GM13977 (cell line): ENCODE data around the gene MYOZ1.
"Not testable (repeated sequence)": the region's sequence is repeated elsewhere in the genome, so short reads cannot be mapped to it uniquely, and the experiment has no call there.

Source experiments
- DNase-seq: peaks from one replicate; pipeline ENCODE4 v3.0.0; 2012; ENCODE audit warnings: low spot score
- in situ Hi-C: fragments of 300-500 bp; cut with MboI; formaldehyde crosslinking; loops from one replicate; pipeline ENCODE4 v1.12.0; 2022; ENCODE audit warnings: low sequenced_read_pairs, low pct_unique_long_range_greater_than_20kb, mixed read lengths, inconsistent platforms; ENCODE audit not compliant: unreplicated experiment
- TF ChIP-seq, protein P1 (sequence below): IDR thresholded peaks from 2 replicates; pipeline ENCODE4 v1.5.1; 2012; ENCODE audit warnings: mild to moderate bottlenecking, control low read depth; ENCODE audit not compliant: insufficient read depth; ENCODE audit errors: extremely low read depth, missing control alignments

The MYOZ1 gene, protein sequence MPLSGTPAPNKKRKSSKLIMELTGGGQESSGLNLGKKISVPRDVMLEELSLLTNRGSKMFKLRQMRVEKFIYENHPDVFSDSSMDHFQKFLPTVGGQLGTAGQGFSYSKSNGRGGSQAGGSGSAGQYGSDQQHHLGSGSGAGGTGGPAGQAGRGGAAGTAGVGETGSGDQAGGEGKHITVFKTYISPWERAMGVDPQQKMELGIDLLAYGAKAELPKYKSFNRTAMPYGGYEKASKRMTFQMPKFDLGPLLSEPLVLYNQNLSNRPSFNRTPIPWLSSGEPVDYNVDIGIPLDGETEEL

DNA sequence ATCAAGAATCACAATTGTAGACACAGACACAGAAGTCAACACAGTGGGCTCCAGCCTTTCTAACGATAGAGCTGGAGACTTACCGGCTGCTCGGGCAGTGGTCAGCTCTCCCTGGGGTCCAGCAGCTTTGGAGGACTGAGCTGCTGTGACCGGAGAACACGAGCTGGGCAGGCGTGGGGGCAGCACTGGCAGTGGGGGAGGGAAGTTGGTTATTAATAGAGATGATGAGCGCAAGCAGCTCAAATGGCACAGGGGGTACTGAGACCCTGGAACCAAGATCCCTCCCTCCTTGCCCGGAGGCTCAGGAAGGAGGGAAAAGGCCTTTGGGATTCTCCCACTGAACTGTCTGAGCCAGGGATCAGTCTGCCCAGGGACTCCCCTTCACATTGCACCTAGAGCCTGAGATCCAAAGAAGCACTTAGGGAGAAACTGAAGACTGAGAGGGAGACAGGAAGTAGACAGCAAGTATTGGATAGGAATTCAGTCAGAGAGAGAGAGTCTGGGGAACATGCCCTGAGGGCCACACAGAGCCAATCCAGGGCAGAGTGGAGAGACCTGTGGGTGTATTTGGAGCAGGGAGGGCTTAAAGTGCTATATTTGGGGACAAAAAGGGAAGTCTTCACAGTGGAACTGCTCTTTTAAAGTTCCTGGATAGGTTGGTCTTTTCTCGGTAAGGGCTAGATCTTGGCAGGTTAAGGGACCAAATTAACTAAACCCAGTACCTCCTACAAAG lies at the start of gene MYOZ1:
Gene MYOZ1 (minus strand): TSS at position 147 of the 733 bp plus-strand sequence. CDS start 1,457 bp downstream, outside the sequence.
- no peak for DNase-seq
- in situ Hi-C loops = loop anchor here (5.0 to 25.0 kb wide), 2 partner anchors 104 to 379 kb away; partner anchors contain the start of gene MRPS16
- TF ChIP-seq, protein P1, sequence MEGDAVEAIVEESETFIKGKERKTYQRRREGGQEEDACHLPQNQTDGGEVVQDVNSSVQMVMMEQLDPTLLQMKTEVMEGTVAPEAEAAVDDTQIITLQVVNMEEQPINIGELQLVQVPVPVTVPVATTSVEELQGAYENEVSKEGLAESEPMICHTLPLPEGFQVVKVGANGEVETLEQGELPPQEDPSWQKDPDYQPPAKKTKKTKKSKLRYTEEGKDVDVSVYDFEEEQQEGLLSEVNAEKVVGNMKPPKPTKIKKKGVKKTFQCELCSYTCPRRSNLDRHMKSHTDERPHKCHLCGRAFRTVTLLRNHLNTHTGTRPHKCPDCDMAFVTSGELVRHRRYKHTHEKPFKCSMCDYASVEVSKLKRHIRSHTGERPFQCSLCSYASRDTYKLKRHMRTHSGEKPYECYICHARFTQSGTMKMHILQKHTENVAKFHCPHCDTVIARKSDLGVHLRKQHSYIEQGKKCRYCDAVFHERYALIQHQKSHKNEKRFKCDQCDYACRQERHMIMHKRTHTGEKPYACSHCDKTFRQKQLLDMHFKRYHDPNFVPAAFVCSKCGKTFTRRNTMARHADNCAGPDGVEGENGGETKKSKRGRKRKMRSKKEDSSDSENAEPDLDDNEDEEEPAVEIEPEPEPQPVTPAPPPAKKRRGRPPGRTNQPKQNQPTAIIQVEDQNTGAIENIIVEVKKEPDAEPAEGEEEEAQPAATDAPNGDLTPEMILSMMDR = no peak

DNA sequence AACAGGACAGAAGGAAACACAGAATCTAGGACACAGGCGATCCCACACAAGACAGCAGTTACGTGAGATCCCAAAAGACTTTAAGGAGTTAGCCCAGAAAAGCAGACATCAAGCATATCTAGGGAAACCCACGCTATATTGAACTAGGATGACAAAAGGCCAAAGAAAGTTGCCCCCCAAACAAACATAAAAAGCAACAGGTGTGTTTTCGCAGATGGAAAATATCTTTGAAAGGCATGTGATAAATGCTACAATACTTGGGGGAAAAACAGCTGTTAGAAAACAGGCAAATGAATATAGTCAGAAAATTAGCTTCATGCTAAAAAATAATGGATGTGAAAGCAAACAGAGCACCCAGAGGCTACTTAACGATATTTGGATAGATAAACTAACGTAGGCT lies 49.5 kb upstream of the MYOZ1 start:
- DNase-seq, in situ Hi-C loops: not testable (repeated sequence)

DNA sequence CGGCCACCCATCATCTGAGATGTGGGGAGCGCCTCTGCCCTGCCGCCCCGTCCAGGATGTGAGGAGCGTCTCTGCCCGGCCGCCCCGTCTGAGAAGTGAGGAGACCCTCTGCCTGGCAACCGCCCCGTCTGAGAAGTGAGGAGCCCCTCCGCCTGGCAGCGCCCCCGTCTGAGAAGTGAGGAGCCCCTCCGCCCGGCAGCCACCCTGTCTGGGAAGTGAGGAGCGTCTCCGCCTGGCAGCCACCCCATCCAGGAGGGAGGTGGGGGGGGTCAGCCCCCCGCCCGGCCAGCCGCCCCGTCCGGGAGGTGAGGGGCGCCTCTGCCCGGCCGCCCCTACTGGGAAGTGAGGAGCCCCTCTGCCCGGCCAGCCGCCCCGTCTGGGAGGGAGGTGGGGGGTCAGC lies 48.3 kb upstream of the MYOZ1 start:
- DNase-seq, in situ Hi-C loops: not testable (repeated sequence)

DNA sequence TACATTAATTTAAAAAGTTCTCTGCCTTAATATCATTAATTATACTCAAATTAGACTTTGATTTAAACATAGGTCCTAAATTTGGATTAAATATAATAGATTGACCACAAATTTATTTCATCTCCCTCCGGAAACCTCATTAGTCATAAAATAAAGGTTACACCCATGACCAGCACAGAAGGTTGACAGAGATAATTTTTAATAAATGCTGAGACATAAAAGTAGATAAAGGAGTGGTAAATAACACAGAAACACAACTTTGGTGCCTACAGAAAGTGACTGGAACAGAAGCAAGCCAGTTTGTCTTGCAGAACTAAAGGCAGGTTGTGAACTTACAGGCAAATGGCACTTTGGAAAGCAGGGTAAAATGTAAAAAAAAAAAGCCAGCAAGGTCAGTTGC lies 46.4 kb upstream of the MYOZ1 start:
- in situ Hi-C loops, DNase-seq: not testable (repeated sequence)

DNA sequence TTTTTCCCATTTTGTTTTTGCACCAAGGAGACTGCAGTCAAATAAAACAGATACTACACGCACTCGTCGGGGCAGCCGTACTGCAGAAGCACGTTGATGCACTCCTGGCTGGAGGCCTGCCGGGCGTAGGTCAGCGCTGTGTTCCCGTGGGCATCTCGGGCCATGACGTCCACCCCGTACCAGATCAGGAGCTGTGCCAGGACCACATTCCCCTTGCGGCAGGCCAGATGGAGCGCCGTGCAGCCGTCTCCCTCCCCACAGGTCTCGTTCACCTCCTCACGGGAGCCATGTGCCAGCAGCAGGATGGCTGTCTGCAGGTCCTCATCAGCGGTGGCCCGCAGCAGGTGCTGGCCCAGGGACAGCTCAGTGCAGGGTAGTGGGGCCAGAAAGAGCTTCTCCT lies 33.3 kb upstream of the MYOZ1 start:
- in situ Hi-C loops, DNase-seq: not testable (repeated sequence)

DNA sequence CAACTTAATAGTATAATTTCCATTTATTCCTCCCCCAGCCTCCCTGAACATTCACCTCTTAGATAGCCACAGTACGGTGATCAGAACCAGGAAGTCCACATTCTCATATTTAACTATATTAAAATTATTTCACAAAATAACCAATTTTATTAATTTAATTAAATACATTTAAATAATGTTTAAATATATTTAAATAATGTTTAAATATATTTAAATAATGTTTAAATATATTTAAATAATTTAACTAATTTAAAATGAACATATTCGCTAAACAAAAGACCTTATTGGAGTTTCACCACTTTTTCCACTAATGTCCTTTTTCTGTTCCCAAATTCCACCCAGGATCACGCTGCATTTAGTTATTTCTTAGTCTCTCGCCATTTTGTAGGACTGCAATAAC lies 27.1 kb upstream of the MYOZ1 start:
- in situ Hi-C loops, DNase-seq: not testable (repeated sequence)

DNA sequence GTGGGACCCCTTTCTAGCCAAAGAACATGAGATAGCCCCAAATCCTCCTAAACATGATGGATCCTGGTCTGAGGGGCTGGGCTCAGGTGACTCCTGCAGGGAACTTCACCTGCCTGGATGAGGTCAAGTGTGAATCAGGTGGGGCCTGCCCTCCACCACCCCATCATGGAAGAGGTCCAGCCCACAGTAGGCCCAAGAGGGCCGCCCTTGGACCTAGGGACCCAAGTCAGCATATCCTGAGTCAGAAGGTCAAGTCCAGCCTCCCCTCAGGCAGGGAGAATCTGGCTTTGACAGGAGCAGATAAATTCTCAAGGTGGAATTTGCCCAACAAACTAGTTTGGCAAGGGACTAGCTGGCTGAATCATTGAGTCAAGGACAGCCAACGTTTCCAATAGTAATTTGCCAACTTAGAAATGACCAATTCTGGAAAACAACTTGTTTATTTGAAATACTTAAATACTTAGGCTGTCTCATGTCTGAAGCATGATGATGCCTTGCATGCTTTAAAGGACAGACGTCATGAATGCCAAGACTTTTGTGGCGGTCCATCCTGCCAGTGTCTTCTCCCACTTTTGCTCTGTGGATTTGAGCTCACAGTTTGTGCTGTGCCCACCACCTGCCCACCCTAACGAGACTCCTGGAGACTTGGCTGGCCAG lies 25.0 kb upstream of the MYOZ1 start:
- in situ Hi-C loops, DNase-seq: not testable (repeated sequence)

DNA sequence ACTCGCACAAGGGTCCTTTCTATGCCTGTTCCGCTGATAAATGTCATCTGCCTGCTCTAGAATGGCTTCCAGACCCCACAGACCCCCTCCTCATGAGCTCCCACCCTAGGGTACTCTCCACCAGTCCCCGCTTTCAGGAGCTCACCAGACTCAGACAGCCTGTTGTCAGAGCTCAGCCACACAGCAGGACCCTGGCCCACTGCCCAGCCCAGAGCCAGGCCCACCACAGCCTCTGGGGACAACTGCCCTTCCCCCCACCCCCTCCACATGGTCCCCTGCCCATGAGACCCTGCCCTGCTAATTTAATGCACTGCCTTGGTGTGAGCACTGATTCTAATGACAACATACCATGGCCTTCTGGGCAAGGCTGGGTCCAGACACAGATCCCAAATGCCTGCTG lies 24.3 kb upstream of the MYOZ1 start:
- DNase-seq, in situ Hi-C loops: not testable (repeated sequence)

DNA sequence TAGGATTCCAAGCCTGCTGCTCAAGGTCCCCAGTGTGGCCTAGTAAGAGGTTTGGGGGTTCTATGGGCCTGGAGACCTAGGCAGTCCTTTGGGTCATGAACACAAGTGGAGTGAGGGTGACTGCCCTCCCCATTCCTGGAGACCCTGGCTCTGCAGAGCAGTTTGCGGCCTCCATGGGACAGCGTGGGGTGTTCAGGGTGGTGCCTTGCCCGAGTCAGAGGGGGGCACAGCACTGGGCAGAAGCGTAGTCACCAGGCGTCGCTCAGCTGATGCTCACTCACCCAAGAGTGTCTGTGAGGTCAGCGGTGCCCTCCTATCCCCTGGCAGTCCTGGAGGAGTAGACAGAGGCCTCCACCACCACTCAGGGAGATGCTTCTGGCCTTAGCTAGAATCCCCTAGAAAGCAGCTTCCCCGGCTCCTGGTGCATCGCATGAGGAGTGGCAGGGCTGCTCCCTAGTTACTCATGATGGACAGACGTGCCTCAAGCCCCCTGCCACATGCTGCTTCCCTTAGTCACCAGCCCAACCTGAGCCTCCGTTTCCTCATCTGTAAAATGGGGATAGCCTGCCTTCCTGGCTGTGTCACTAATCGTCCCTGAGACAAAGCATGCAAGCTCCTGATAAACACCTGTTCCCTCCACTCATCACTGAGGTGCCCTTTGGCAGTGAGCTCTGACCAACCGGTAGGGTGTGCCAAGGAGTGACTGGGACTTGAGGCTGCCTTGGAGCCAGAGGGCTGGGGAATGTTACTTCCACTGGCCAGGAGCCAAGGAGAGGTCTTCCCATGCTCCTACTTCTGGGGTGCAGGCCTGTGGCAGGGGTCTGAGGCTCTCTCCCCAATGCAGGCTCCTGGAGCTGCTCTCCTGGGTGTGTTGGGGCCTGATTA lies 23.1 kb upstream of the MYOZ1 start:
- in situ Hi-C loops, DNase-seq: not testable (repeated sequence)

DNA sequence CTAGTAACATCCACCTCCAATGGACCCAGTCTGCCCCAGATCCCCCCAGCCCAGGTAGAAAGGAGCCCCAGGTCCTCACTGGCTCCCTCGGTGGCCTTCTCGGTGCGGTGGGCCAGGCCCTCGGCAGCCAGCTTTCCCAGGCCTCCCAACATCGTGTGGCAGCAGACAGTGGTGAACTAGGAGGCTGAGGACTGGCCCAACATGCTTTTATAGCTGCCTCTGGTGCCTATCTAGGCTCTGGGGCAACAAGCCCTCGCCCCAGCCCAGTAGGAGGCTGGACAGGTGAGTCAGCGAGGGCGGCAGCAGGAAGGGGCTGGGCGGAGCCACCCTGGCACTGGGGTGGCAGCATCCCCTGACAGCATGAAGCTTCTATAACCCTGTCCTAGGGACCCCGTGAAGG lies 22.3 kb upstream of the MYOZ1 start:
- in situ Hi-C loops, DNase-seq: not testable (repeated sequence)

DNA sequence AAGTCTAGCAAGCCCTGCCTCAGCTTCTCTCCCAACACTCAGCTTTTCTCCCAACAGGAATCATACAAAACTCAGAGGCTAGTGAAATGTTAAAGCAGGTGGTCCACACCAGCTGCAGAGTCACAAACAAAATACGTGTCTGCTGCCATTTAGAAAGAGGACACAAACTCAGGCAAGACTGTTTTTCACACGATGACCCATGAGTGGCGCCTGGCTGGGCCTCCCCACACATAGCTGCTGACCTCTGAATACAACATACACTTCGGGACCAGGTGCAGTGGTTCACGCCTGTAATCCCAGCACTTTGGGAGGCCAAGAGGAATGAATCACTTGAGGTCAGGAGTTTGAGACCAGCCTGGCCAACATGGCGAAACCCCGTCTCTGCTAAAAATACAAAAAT lies 21.4 kb upstream of the MYOZ1 start:
- DNase-seq, in situ Hi-C loops: not testable (repeated sequence)
